HG03103 (cell line): Measurements from ENCODE around the gene MAFB.

Source experiments
- ATAC-seq: cut with Tn5 transposase; IDR thresholded peaks from one replicate; pipeline ENCODE4 v1.9.1; 2021; ENCODE audit warnings: low read depth; ENCODE audit not compliant: unreplicated experiment

Gene MAFB

GRCh38 chr20:40637176-40637575, 51.9 kb downstream of the MAFB start:
- ATAC-seq = no peak

- no peak for ATAC-seq
These were observed 52.5 kb downstream of the MAFB start for GRCh38 chr20:40636486-40636885.

- no peak for ATAC-seq
These were observed 53.1 kb downstream of the MAFB start for GRCh38 chr20:40635971-40636370.
